Hepatocyte (in vitro differentiated cells): ENCODE data around the gene ADCY9.

Source experiments
- EZH2 ChIP-seq: fragments of 200-600 bp; sonication (generic); IDR thresholded peaks from 2 replicates; pipeline ENCODE4 v1.6.1; 2016; ENCODE audit warnings: antibody characterized with exemption, mild to moderate bottlenecking, borderline replicate concordance
- EZH2phosphoT487 ChIP-seq: fragments of 200-600 bp; sonication (generic); IDR thresholded peaks from one replicate; pipeline ENCODE4 v1.6.1; 2018; ENCODE audit warnings: antibody characterized with exemption, mild to moderate bottlenecking, low read depth, moderate library complexity; ENCODE audit not compliant: unreplicated experiment, severe bottlenecking
- TF ChIP-seq, protein P1 (sequence below): fragments of 200-600 bp; sonication (generic); IDR thresholded peaks from 2 replicates; pipeline ENCODE4 v1.5.1; 2016; ENCODE audit warnings: antibody characterized with exemption, mild to moderate bottlenecking; ENCODE audit not compliant: poor library complexity

GRCh38 chr16:3963886-3964685 lies 152.2 kb downstream of the ADCY9 start:
- TF ChIP-seq, protein P1, sequence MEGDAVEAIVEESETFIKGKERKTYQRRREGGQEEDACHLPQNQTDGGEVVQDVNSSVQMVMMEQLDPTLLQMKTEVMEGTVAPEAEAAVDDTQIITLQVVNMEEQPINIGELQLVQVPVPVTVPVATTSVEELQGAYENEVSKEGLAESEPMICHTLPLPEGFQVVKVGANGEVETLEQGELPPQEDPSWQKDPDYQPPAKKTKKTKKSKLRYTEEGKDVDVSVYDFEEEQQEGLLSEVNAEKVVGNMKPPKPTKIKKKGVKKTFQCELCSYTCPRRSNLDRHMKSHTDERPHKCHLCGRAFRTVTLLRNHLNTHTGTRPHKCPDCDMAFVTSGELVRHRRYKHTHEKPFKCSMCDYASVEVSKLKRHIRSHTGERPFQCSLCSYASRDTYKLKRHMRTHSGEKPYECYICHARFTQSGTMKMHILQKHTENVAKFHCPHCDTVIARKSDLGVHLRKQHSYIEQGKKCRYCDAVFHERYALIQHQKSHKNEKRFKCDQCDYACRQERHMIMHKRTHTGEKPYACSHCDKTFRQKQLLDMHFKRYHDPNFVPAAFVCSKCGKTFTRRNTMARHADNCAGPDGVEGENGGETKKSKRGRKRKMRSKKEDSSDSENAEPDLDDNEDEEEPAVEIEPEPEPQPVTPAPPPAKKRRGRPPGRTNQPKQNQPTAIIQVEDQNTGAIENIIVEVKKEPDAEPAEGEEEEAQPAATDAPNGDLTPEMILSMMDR: no peak
- TF ChIP-seq EZH2 (no peak), EZH2phosphoT487 (no peak)
